GM19452 (cell line): ENCODE results near the gene GALNT15.

Experiments used
- ATAC-seq: cut with Tn5 transposase; IDR thresholded peaks from one replicate; pipeline ENCODE4 v1.9.1; 2021; ENCODE audit not compliant: unreplicated experiment

GALNT15 gene

GRCh38 chr3:16249886-16250285 lies 75.4 kb downstream of the GALNT15 start:
- no peak for ATAC-seq

- ATAC-seq, result no peak
Measured at GRCh38 chr3:16251316-16252085, 77.0 kb downstream of the GALNT15 start.

GRCh38 chr3:16252243-16252978 lies 77.9 kb downstream of the GALNT15 start:
- peak; percentile 48 for ATAC-seq

DNA sequence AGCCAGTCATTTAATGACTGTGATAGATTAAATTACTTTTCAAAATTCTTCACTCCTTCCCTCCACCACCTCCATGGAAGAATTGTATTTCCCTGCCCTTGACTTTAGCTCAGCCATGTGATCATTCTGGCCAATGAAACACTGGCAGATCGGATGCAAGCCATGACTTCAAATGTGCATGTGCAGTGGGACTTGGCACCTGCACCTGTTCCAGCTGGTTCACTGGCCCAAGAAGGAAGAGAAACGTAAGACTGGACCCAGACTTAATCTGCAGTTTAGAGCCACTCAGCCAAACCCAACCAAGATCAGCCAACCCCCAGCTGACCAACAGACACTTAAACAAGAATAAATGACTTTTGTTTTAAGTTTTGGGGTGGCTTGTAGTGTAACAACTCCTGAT lies 78.5 kb downstream of the GALNT15 start:
- ATAC-seq, result no peak

DNA sequence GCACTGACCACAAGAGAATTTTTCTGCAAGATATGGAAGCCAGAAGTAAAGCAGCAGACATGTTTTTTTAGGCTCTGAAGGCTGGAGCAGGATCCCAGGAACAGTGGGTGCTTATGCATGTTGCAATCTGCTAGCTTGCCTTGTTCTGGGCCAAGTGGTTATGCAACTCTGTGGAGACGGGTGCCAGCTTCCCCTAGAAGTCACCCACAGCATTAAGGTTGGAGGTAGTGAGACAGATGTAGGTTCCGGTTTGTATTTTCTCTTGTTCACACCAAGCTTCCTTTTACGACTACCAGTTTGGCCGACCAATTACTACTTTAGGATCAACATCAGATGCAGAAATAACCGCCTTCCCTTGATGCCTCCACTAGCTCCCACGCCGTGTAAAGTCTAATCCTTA lies 79.1 kb downstream of the GALNT15 start:
- ATAC-seq, result no peak

DNA sequence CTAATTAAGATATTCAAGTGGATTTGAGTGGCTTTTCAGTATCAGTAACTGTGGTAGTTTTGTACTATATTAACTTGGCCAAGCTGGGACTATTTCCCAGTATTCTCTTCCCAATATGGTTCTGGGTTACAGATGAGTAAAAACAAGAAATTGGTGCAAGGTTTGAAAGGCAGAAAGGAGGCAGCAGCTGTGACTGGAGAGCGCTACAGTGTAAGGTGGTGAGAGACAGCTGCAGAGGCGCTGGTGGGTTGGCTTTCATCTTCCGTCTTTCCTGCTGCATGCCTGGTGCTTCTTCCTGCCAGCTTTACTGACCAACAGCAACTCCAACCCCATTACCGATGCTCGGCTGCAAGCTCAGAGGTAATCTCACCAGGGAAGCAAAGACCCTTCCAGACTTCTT lies 80.4 kb downstream of the GALNT15 start:
- no peak for ATAC-seq

- no peak for ATAC-seq
Measured at GRCh38 chr3:16255326-16255725, 80.8 kb downstream of the GALNT15 start.

DNA sequence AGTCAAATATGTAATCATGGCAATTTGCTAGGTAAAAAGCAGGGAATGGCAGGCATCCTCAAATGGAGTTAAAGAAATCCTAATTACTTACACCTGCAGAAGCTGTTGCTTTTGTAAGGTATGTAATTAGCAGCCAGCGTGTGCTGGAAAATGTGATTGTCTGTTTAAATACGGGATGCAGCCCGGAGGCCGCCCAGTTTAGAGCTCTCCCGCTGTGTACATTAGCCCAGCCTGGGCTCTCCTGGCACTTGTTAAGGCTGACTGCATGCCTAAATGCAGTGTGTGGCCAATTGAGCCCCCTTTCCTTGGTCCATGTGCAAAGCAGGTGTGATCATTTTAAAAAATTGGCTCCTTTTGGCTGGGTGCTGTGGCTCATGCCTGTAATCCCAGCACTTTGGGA lies 81.2 kb downstream of the GALNT15 start:
- ATAC-seq, result no peak

GRCh38 chr3:16257309-16257708 lies 82.8 kb downstream of the GALNT15 start:
- no peak for ATAC-seq

- ATAC-seq, result no peak
Measured at GRCh38 chr3:16258177-16258576, 83.7 kb downstream of the GALNT15 start.

DNA sequence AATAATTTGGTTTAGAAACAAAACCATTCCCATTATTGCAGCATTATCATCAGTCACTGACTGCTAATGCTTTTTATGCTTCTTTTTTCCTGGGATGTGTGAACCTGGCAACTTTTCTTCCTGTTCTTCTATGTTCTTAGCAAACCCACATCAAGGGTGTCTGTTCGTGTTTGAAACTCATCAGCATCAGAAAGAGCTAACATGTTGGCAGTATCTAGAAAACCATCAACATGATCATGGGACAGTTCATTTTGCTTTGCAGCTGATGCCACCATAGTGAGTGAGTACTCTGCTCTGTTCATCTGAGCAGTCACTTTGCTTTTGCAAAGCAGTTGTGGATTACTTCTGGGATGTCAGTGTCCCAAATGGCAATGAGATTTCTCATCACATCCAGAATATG lies 84.4 kb downstream of the GALNT15 start:
- no peak for ATAC-seq

DNA sequence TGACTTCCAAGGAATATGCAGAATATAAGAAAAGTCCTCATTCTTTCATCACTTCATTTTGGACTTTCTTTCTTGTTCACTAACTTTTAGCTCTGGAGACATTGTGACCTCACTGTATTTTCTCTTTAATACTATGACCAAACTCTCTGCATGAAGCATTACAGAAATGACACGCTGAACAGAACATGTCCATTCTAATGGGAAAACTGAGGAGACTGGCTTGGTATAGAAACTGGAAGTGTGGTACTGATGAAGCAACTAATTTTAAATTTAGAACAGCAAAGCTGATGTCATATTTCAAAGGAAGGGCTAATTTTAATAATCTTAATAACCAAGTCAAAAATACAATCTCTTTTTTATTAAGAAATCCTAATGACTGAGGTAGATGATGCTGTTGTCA lies 85.6 kb downstream of the GALNT15 start:
- ATAC-seq, result no peak

- ATAC-seq, result no peak
Measured at GRCh38 chr3:16262174-16262573, 87.7 kb downstream of the GALNT15 start.

DNA sequence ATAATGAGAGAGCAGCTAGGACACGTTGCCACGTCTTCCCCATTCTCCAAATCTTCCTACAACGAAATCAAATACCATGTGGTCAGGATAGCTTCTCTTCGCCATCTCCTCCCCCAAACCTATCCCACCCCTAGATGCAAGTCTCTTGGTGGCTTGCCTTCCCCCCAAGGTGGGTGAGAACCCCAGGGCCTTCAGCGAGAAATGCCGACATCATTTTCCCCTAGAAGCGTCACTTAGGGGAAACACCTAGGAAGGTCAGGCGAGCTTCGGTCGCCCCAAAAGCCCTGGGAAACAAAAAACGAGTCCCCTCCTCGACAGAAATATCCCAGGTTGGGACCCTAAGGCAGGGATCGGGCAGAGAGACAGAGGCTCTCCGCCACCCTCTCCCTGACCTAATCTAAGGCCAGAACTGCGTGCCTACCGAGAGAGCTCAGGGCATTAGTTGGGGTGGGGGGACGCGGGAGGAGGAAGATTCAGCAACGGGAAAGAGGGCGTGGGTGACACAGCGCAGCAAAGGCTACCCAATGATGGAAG lies 89.8 kb downstream of the GALNT15 start:
- ATAC-seq, result no peak

DNA sequence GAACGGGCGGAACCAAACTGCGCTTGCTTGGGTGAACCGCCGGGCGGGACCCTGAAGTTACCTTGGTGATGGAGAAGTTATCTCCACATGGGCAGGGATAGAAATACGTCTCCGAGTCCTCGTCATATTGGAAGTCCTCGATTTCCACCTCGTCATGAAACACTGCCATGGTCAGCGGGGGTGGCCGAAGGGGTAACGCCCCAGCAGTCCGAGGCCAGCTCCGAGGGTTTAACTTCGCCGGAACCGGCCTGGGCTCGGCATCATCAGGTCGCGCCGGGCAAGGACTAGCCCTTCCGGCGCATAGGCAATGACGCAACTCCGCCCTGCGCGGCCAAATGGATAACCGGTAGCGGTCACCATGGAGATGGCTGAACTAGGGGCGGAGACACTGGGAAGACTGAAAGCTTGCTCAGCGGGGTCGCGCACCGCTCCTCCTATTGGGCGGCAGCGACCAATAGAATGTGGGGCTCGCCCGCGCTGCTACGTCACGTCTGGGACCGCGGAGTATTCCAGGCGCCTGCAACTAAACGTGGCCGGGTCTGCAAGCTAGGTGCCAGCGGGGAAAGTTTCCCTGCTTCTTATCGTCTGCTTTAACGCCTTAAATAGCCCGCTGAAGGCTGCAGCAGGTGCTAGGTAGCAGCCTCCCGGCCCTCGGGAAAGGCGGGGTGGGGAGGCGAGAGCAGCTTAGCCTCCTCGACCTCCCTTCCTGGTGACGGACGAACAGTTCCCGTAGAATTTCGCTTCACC lies 90.4 kb downstream of the GALNT15 start, which contains the start of the genes DPH3 and OXNAD1:
DPH3 (minus strand) TSS at position 236 of the 747 bp plus-strand sequence; CDS start at position 169, 67 bp downstream.
OXNAD1 (plus strand) TSS at position 505 of the 747 bp plus-strand sequence. CDS start 5,741 bp downstream, outside the sequence.
- ATAC-seq, result peak; percentile 99

GRCh38 chr3:16265455-16265786 lies 90.9 kb downstream of the GALNT15 start:
- ATAC-seq, result no peak

GRCh38 chr3:16266714-16267113 lies 92.2 kb downstream of the GALNT15 start:
- no peak for ATAC-seq

GRCh38 chr3:16270855-16271254 lies 96.4 kb downstream of the GALNT15 start:
- no peak for ATAC-seq

GRCh38 chr3:16272588-16272987 lies 98.1 kb downstream of the GALNT15 start:
- ATAC-seq, result no peak

GRCh38 chr3:16273867-16274266 lies 99.4 kb downstream of the GALNT15 start:
- no peak for ATAC-seq

GRCh38 chr3:16277471-16277870 lies 103.0 kb downstream of the GALNT15 start:
- no peak for ATAC-seq
